AML-193 (cell line): ENCODE data around the gene UVRAG.
A peak's percentile ranks its signal among the peaks of the same experiment; 100 is the strongest.
"Not testable (repeated sequence)": the region's sequence is repeated elsewhere in the genome, so short reads cannot be mapped to it uniquely, and the experiment has no call there.

ENCODE experiments used
- DNase-seq, 2 experiments: peaks; one replicate each; lab custom pipeline; 2025; lab: John Stamatoyannopoulos, UW

Gene UVRAG

GRCh38 chr11:76073724-76074123 is 258.7 kb downstream of the UVRAG start:
- no peak for DNase-seq

- no peak for DNase-seq
These were observed 259.4 kb downstream of the UVRAG start for GRCh38 chr11:76074148-76075095.

- DNase-seq = no peak
These were observed 260.7 kb downstream of the UVRAG start for GRCh38 chr11:76075716-76076115.

GRCh38 chr11:76076253-76076652 is 261.2 kb downstream of the UVRAG start:
- DNase-seq = not testable (repeated sequence)

DNA sequence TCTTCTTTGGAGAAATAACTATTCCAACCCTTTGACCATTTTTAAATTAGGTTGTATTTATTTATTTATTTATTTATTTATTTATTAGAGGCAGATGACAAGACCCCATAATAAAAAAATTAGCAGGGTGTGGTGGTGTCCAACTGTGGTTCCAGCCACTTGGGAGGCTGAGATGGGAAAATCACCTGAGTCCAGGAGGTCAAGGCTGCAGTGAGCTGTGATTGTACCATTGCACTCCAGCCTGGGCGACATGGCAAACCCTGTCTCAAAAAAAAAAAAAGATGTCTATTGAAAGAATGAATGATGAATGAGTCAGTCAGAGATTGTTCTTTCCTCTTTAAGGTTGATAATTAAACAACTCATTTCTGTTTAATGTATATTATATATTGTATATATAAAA is 261.7 kb downstream of the UVRAG start:
- no peak for DNase-seq

DNA sequence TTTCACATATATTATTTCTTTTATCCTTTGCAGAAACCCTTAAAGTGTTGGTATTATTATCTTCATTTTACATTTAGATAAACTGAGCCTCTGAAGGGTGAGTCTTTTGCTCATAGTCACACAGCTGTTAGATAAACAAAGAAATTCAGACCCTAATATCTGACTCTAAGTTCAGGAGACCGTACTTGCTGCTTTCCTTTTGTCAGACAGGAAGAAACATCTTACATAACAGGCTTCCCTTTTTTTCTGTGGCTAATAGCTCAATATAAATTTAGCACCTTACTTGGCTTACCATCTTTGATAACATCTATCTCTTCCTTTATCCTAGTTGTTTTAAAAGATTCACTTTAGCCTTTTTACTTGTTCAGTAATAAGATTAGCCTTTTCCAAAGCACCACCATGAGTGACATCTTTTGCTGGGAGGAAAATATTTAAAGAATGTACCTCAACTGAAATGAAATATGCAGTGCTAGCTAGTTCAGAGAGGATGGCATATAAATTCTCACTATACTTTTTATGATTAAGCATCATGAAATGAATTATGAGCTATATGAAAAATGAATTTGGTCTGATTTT is 262.7 kb downstream of the UVRAG start:
- DNase-seq = peak; percentile 64 to 67

DNA sequence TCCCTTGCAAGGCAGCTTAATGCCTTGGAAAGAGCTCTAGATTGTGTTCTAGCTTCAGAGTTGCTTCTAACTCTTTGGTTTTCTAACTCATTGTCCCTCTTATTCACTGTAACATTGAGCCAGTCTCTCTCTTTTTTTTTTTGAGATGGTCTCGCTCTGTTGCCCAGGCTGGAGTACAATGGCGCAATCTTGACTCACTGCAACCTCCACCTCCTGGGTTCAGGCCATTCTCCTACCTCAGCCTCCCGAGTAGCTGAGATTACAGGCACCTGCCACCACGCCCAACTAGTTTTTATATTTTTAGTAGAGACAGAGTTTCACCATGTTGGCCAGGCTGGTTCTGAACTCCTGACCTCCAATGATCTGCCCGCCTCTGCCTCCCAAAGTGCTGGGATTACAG is 266.1 kb downstream of the UVRAG start:
- not testable (repeated sequence) for DNase-seq

- no peak for DNase-seq
These were observed 268.8 kb downstream of the UVRAG start for GRCh38 chr11:76083563-76084451.

- DNase-seq = no peak
These were observed 270.3 kb downstream of the UVRAG start for GRCh38 chr11:76085270-76085669.

DNA sequence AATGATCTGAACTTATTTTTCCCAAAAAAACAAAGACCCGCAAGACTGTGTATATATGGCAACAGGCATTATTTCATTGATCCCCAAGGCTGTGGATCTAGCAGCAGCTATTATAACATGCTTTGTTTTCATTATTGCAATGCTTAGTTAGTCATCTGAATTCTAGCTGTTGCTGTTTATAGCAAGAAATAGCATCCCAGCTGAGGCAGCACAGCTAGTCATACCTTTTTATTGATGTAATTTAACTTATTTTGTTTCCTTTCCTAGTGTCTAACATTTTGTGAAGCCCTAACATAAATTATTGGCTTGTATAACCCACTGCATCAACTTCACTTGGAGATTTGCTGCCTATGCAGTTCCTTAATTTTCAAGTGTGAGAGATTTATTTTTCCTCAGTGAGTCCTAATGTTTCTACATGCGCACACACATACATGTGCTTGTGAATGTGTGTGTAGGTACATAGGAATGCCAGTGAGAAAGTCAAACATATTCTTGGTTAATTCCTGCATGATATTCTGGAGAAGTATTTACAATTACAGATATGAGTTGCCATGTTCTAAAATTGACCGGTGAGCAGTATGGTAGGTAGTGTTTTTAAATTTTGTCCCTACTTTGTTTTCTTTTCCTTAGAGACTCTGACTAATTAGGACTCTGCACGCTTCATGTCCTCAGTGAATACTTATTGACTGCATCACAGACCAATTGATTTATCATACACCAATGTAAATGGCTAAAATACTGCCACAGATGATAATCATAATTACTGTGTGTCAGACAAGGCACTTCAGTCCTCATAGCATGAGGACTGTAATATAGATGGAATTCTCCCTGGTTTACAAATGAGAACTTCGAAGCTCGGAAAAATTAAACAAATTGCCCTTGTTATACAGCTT is 272.0 kb downstream of the UVRAG start:
- DNase-seq = no peak

DNA sequence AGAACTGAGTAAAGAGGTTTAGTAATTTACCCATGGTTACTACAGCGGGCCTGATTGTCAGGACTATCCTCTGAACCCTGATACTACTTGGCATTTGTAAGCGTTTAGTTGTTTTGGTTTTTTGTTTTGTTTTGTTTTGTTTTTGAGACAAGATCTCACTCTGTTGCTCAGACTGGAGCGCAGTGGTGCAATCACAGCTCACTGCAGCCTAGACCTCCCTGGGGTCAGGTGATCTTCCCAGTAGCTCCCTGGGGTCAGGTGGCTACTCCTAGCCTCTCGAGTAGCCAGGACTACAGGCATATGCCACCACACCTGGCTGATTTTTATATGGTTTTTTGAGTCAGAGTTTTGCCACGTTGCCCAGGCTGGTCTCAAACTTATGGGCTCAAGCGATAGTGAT is 272.7 kb downstream of the UVRAG start:
- no peak for DNase-seq

DNA sequence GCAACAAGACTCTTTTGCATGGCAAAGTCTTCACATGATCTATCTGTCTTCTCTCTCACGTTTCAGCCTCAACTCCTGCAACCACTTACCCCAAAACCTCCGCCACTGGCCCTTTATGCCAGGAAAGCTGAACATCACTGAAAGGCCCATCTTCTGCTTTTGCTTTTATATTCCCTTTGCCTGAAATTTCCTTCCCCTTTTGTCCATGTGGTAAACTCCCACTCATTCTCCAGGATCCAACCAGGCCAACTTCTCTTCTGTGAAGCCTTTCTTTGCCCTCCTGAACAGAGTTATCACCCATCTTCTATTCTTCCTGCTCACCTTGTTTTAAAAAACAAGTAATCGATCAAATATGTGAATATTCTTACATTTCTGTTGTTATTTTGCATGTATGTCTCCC is 273.5 kb downstream of the UVRAG start:
- no peak for DNase-seq

- DNase-seq = no peak
These were observed 275.2 kb downstream of the UVRAG start for GRCh38 chr11:76090174-76090573.

DNA sequence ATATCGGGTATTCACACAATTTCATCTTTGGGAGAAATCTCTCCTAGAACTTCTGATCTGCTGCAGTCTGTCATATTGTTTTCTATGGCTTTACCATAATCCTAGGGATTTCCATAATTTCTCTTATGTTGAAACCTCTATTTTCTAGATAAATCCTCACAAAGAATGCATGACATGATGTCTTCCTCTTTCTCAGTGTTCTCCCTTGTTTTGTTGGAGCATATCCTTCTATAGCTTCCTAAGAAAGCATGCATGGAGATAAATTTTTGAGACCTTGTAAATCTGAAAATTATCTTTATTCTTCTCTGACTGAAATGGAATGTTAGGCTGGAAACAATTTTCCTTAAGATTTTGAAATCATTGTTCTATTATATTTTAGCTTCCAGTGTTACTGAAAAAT is 275.8 kb downstream of the UVRAG start:
- no peak for DNase-seq

GRCh38 chr11:76094740-76095139 is 279.7 kb downstream of the UVRAG start:
- DNase-seq = no peak

DNA sequence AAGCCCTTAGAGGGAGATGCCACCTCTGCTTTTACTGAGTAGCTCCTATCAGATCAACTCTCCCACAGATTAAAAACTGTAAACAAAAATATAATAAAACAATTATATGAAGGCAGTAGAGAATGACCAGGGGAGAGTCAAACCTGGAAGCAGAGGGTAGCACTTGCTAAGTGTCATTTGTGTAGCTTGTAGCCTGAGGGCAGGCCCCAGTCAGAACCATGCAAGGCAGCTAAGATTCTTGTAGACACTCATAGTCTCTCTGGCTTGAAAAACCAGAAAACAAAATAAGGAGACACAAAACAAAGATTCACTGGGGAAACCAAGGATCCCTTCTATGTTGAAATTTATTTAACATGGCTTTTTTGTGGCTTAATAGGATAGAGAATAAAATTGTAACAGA is 280.9 kb downstream of the UVRAG start:
- DNase-seq = no peak

DNA sequence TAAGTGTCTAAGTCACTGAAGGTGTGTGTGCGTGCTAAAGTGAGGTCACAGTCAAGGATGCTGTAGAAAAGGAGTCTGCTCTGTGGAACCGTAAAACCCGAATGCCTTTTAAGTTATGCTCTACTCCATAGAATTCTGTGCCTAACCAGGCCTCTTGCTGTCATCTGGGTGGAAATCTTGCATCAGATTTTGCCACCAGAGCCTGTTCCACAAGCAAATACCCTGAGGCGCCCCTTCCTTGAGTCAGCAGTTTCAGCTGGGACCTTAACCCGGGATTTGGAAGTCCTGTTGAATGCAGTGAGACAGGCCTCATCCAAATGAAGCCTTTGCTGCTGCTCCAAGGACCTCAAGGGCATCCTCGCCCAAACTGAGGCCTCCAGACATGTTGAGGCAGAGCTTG is 281.5 kb downstream of the UVRAG start:
- DNase-seq = no peak

- no peak for DNase-seq
These were observed 287.8 kb downstream of the UVRAG start for GRCh38 chr11:76102802-76103201.

DNA sequence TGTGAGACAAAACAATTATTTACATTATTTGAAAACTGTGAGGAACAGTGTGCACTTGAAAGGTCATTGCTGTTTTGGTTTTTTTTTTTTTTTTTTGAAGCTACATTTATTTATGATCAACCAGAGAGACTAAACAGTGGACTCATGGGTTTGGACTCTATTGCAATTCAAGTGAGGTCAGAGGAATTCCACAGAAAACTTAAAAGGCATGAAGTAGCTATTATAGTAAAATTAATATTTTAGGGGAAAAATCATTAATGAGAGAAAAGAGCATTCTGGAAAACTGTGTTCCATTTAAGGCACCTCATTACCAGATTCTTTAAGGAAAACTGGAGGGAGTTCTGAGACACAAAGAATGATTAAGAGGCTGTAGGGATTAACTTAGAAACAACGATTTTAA is 288.4 kb downstream of the UVRAG start:
- no peak for DNase-seq

GRCh38 chr11:76104285-76104684 is 289.3 kb downstream of the UVRAG start:
- no peak for DNase-seq

GRCh38 chr11:76105637-76106036 is 290.6 kb downstream of the UVRAG start:
- no peak for DNase-seq
